ENCODE measurements around the gene LMO3.
"Not testable (repeated sequence)": the region's sequence is repeated elsewhere in the genome, so short reads cannot be mapped to it uniquely, and the experiment has no call there.

Gene LMO3

GRCh38 chr12:16537652-16538051, 68.3 kb downstream of the LMO3 start:
- H3K27me3 ChIP-seq (ENCODE audit: control insufficient read depth, insufficient read depth, low read length); H3K4me1 ChIP-seq (ENCODE audit: control insufficient read depth, insufficient read depth, low read length); H3K4me3 ChIP-seq (ENCODE audit: low read depth, low read length); H3K9me3 ChIP-seq (ENCODE audit: control insufficient read depth, insufficient read depth, low read length); H3K9ac ChIP-seq (ENCODE audit: low read depth, low read length); H3K36me3 ChIP-seq (ENCODE audit: control insufficient read depth, insufficient read depth, low read length): not testable (repeated sequence)

- Histone ChIP-seq H3K4me1 (ENCODE audit: control insufficient read depth, insufficient read depth, low read length) (no peaks in the 10 kb centered on the region), H3K27me3 (ENCODE audit: control insufficient read depth, insufficient read depth, low read length) (no peaks in the 10 kb centered on the region), H3K4me3 (ENCODE audit: low read depth, low read length) (no peak overlapping the region), H3K36me3 (ENCODE audit: control insufficient read depth, insufficient read depth, low read length) (no peaks in the 10 kb centered on the region), H3K9me3 (ENCODE audit: control insufficient read depth, insufficient read depth, low read length) (no peaks in the 10 kb centered on the region), H3K9ac (ENCODE audit: low read depth, low read length) (no peak overlapping the region)
Observed at GRCh38 chr12:16531621-16532020, 74.3 kb downstream of the LMO3 start.

GRCh38 chr12:16530268-16530850, 75.6 kb downstream of the LMO3 start:
- Histone ChIP-seq H3K9me3 (ENCODE audit: control insufficient read depth, insufficient read depth, low read length) (no peaks in the 10 kb centered on the region), H3K27me3 (ENCODE audit: control insufficient read depth, insufficient read depth, low read length) (no peaks in the 10 kb centered on the region), H3K4me3 (ENCODE audit: low read depth, low read length) (no peak overlapping the region), H3K36me3 (ENCODE audit: control insufficient read depth, insufficient read depth, low read length) (no peaks in the 10 kb centered on the region), H3K9ac (ENCODE audit: low read depth, low read length) (no peak overlapping the region), H3K4me1 (ENCODE audit: control insufficient read depth, insufficient read depth, low read length) (no peaks in the 10 kb centered on the region)

- Histone ChIP-seq H3K27me3 (ENCODE audit: control insufficient read depth, insufficient read depth, low read length) (no peaks in the 10 kb centered on the region), H3K9me3 (ENCODE audit: control insufficient read depth, insufficient read depth, low read length) (no peaks in the 10 kb centered on the region), H3K4me3 (ENCODE audit: low read depth, low read length) (no peak overlapping the region), H3K9ac (ENCODE audit: low read depth, low read length) (no peak overlapping the region), H3K36me3 (ENCODE audit: control insufficient read depth, insufficient read depth, low read length) (no peaks in the 10 kb centered on the region), H3K4me1 (ENCODE audit: control insufficient read depth, insufficient read depth, low read length) (no peaks in the 10 kb centered on the region)
Observed at GRCh38 chr12:16526693-16527092, 79.3 kb downstream of the LMO3 start.

GRCh38 chr12:16524378-16524777, 81.6 kb downstream of the LMO3 start:
- Histone ChIP-seq H3K4me1 (ENCODE audit: control insufficient read depth, insufficient read depth, low read length) (no peaks in the 10 kb centered on the region), H3K27me3 (ENCODE audit: control insufficient read depth, insufficient read depth, low read length) (no peaks in the 10 kb centered on the region), H3K9ac (ENCODE audit: low read depth, low read length) (no peak overlapping the region), H3K9me3 (ENCODE audit: control insufficient read depth, insufficient read depth, low read length) (no peaks in the 10 kb centered on the region), H3K4me3 (ENCODE audit: low read depth, low read length) (no peak overlapping the region), H3K36me3 (ENCODE audit: control insufficient read depth, insufficient read depth, low read length) (no peaks in the 10 kb centered on the region)

- H3K4me3 ChIP-seq (ENCODE audit: low read depth, low read length): no peak overlapping the region
- no peaks in the 10 kb centered on the region for H3K27me3 ChIP-seq (ENCODE audit: control insufficient read depth, insufficient read depth, low read length)
- H3K9me3 ChIP-seq (ENCODE audit: control insufficient read depth, insufficient read depth, low read length): no peaks in the 10 kb centered on the region
- no peak overlapping the region for H3K9ac ChIP-seq (ENCODE audit: low read depth, low read length)
- H3K4me1 ChIP-seq (ENCODE audit: control insufficient read depth, insufficient read depth, low read length): no peaks in the 10 kb centered on the region
- H3K36me3 ChIP-seq (ENCODE audit: control insufficient read depth, insufficient read depth, low read length): no peaks in the 10 kb centered on the region
Observed at GRCh38 chr12:16523951-16524331, 82.0 kb downstream of the LMO3 start.

GRCh38 chr12:16523284-16523950, 82.5 kb downstream of the LMO3 start:
- H3K4me1 ChIP-seq (ENCODE audit: control insufficient read depth, insufficient read depth, low read length): no peaks in the 10 kb centered on the region
- no peaks in the 10 kb centered on the region for H3K9me3 ChIP-seq (ENCODE audit: control insufficient read depth, insufficient read depth, low read length)
- H3K27me3 ChIP-seq (ENCODE audit: control insufficient read depth, insufficient read depth, low read length): no peaks in the 10 kb centered on the region
- no peak overlapping the region for H3K9ac ChIP-seq (ENCODE audit: low read depth, low read length)
- no peak overlapping the region for H3K4me3 ChIP-seq (ENCODE audit: low read depth, low read length)
- no peaks in the 10 kb centered on the region for H3K36me3 ChIP-seq (ENCODE audit: control insufficient read depth, insufficient read depth, low read length)

GRCh38 chr12:16520328-16520727, 85.6 kb downstream of the LMO3 start:
- Histone ChIP-seq H3K27me3 (ENCODE audit: control insufficient read depth, insufficient read depth, low read length) (no peaks in the 10 kb centered on the region), H3K4me1 (ENCODE audit: control insufficient read depth, insufficient read depth, low read length) (no peaks in the 10 kb centered on the region), H3K9ac (ENCODE audit: low read depth, low read length) (no peak overlapping the region), H3K4me3 (ENCODE audit: low read depth, low read length) (no peak overlapping the region), H3K36me3 (ENCODE audit: control insufficient read depth, insufficient read depth, low read length) (no peaks in the 10 kb centered on the region), H3K9me3 (ENCODE audit: control insufficient read depth, insufficient read depth, low read length) (no peaks in the 10 kb centered on the region)

GRCh38 chr12:16515666-16516065, 90.3 kb downstream of the LMO3 start:
- Histone ChIP-seq H3K9ac (ENCODE audit: low read depth, low read length) (no peak overlapping the region), H3K27me3 (ENCODE audit: control insufficient read depth, insufficient read depth, low read length) (no peaks in the 10 kb centered on the region)

GRCh38 chr12:16513231-16513630, 92.7 kb downstream of the LMO3 start:
- H3K4me1 ChIP-seq (ENCODE audit: control insufficient read depth, insufficient read depth, low read length): no peaks in the 10 kb centered on the region
- H3K36me3 ChIP-seq (ENCODE audit: control insufficient read depth, insufficient read depth, low read length): no peaks in the 10 kb centered on the region
- no peaks in the 10 kb centered on the region for H3K9me3 ChIP-seq (ENCODE audit: control insufficient read depth, insufficient read depth, low read length)
- H3K9ac ChIP-seq (ENCODE audit: low read depth, low read length): no peak overlapping the region
- no peak overlapping the region for H3K4me3 ChIP-seq (ENCODE audit: low read depth, low read length)
- no peaks in the 10 kb centered on the region for H3K27me3 ChIP-seq (ENCODE audit: control insufficient read depth, insufficient read depth, low read length)

More at GRCh38 chr12:16515666-16516065, 90.3 kb downstream of the LMO3 start:
- no peaks in the 10 kb centered on the region for H3K9me3 ChIP-seq (ENCODE audit: control insufficient read depth, insufficient read depth, low read length)
- H3K4me3 ChIP-seq (ENCODE audit: low read depth, low read length): no peak overlapping the region
- no peaks in the 10 kb centered on the region for H3K36me3 ChIP-seq (ENCODE audit: control insufficient read depth, insufficient read depth, low read length)
- H3K4me1 ChIP-seq (ENCODE audit: control insufficient read depth, insufficient read depth, low read length): no peaks in the 10 kb centered on the region

- Histone ChIP-seq H3K9me3 (ENCODE audit: control insufficient read depth, insufficient read depth, low read length) (no peaks in the 10 kb centered on the region), H3K4me3 (ENCODE audit: low read depth, low read length) (no peak overlapping the region), H3K36me3 (ENCODE audit: control insufficient read depth, insufficient read depth, low read length) (no peaks in the 10 kb centered on the region), H3K9ac (ENCODE audit: low read depth, low read length) (no peak overlapping the region), H3K27me3 (ENCODE audit: control insufficient read depth, insufficient read depth, low read length) (no peaks in the 10 kb centered on the region), H3K4me1 (ENCODE audit: control insufficient read depth, insufficient read depth, low read length) (no peaks in the 10 kb centered on the region)
Observed at GRCh38 chr12:16509411-16509810, 96.6 kb downstream of the LMO3 start.

GRCh38 chr12:16506394-16506793, 99.6 kb downstream of the LMO3 start:
- Histone ChIP-seq H3K9ac (ENCODE audit: low read depth, low read length) (no peak overlapping the region), H3K4me1 (ENCODE audit: control insufficient read depth, insufficient read depth, low read length) (peaks cover 2% of the 10 kb centered on the region), H3K4me3 (ENCODE audit: low read depth, low read length) (no peak overlapping the region)

More at GRCh38 chr12:16506394-16506793, 99.6 kb downstream of the LMO3 start:
- Histone ChIP-seq H3K36me3 (ENCODE audit: control insufficient read depth, insufficient read depth, low read length) (no peaks in the 10 kb centered on the region), H3K9me3 (ENCODE audit: control insufficient read depth, insufficient read depth, low read length) (no peaks in the 10 kb centered on the region), H3K27me3 (ENCODE audit: control insufficient read depth, insufficient read depth, low read length) (no peaks in the 10 kb centered on the region)
